Suprapubic skin (tissue), 4 donors: ENCODE data around the gene ACOT7. TPM values are rescaled to one million over a fixed set of nuclear protein-coding genes. Genes with fewer than 3 reads are reported as not detected.

Experiments
- DNase-seq, 2 donors: peaks; one replicate each; pipeline ENCODE4 v3.0.0-alpha.2; 2019; ENCODE audit warnings: low spot score in 2 of 2
- H3K27ac ChIP-seq: fragments of 200-600 bp; sonication (generic); one replicate; pipeline ENCODE4 v1.5.1; 2019
- H3K27me3 ChIP-seq: fragments of 200-600 bp; sonication (generic); one replicate; pipeline ENCODE4 v1.5.1; 2019
- H3K36me3 ChIP-seq: fragments of 200-600 bp; sonication (generic); one replicate; pipeline ENCODE4 v1.5.1; 2019
- H3K4me1 ChIP-seq: fragments of 200-600 bp; sonication (generic); one replicate; pipeline ENCODE4 v1.5.1; 2019
- H3K4me3 ChIP-seq: fragments of 200-600 bp; sonication (generic); one replicate; pipeline ENCODE4 v1.5.1; 2019; ENCODE audit warnings: mild to moderate bottlenecking
- H3K9me3 ChIP-seq: fragments of 200-600 bp; sonication (generic); one replicate; pipeline ENCODE4 v1.5.1; 2019
- CTCF ChIP-seq, 2 donors: fragments of 200-600 bp in 1 of 2; fragments of 450-650 bp in 1 of 2; sonication (generic) in 1 of 2; IDR thresholded peaks; one replicate each; pipeline ENCODE4 v1.5.1; 2016 to 2019; ENCODE audit warnings: antibody characterized with exemption in 2 of 2, mild to moderate bottlenecking in 1 of 2, moderate library complexity in 1 of 2
- EP300 ChIP-seq: sonication (generic); formaldehyde crosslinking; IDR thresholded peaks from one replicate; pipeline ENCODE4 v1.6.1; 2017; ENCODE audit warnings: antibody characterized with exemption
- POLR2A ChIP-seq, 2 donors: fragments of 450-650 bp; IDR thresholded peaks; one replicate each; pipeline ENCODE4 v1.6.1; 2017; ENCODE audit warnings: antibody characterized with exemption in 2 of 2, mild to moderate bottlenecking in 2 of 2, moderate library complexity in 2 of 2
- POLR2AphosphoS5 ChIP-seq, 3 donors: sonication (generic); formaldehyde crosslinking; IDR thresholded peaks; one replicate each; pipeline ENCODE4 v1.6.1; 2017; ENCODE audit warnings: antibody characterized with exemption in 3 of 3
- WGBS: methylation state at CpG from one replicate; pipeline ENCODE4 v1.1.5; 2018; 5-methylcytosine and 5-hydroxymethylcytosine counted together
- total RNA-seq, 4 donors: library from RNA; depleted of rRNA; stranded (reverse); fragments of >200 nt; gene quantifications; one replicate each; pipeline ENCODE4 v1.1.0, GENCODE V29; 2016

The ACOT7 gene
- total RNA-seq, 4 donors from 2014 or later: 8.4 to 40.5 (median 26.7) TPM

- H3K4me1 ChIP-seq: peaks cover 67% of the 10 kb centered on the region
- WGBS: 42% methylated on average over 3 of the region's 3 CpGs
- TF ChIP-seq POLR2AphosphoS5 (IDR thresholded peaks at IDR 0.05) (no peak), POLR2A (IDR thresholded peaks at IDR 0.05) (no peak), CTCF (IDR thresholded peaks at IDR 0.05) (no peak), EP300 (no peak)
Measured at GRCh38 chr1:6352138-6352563, 41.4 kb downstream of the ACOT7 start.

GRCh38 chr1:6351480-6352137 lies 42.0 kb downstream of the ACOT7 start:
- H3K4me1 ChIP-seq: peaks cover 66% of the 10 kb centered on the region

More at GRCh38 chr1:6352138-6352563, 41.4 kb downstream of the ACOT7 start:
- Histone ChIP-seq H3K27me3 (no peaks in the 10 kb centered on the region), H3K36me3 (no peaks in the 10 kb centered on the region), H3K27ac (no peak overlapping the region), H3K4me3 (no peak overlapping the region), H3K9me3 (no peaks in the 10 kb centered on the region)
- DNase-seq: no peak

GRCh38 chr1:6350416-6351088 lies 43.0 kb downstream of the ACOT7 start:
- H3K4me3 ChIP-seq: no peak overlapping the region
- no peak for TF ChIP-seq POLR2A (IDR thresholded peaks at IDR 0.05)
- TF ChIP-seq CTCF (IDR thresholded peaks at IDR 0.05): no peak
- TF ChIP-seq POLR2AphosphoS5 (IDR thresholded peaks at IDR 0.05): no peak
- no peak for TF ChIP-seq EP300
- WGBS: 50% methylated on average over 9 of the region's 15 CpGs
- H3K27ac ChIP-seq: peak overlapping the region; percentile 41
- H3K27me3 ChIP-seq: no peaks in the 10 kb centered on the region
- H3K4me1 ChIP-seq: peaks cover 66% of the 10 kb centered on the region
- no peak for DNase-seq
- H3K9me3 ChIP-seq: no peaks in the 10 kb centered on the region
- no peaks in the 10 kb centered on the region for H3K36me3 ChIP-seq

More at GRCh38 chr1:6351480-6352137, 42.0 kb downstream of the ACOT7 start:
- no peak overlapping the region for H3K4me3 ChIP-seq
- no peak for TF ChIP-seq POLR2AphosphoS5 (IDR thresholded peaks at IDR 0.05)
- no peaks in the 10 kb centered on the region for H3K9me3 ChIP-seq
- no peaks in the 10 kb centered on the region for H3K36me3 ChIP-seq
- DNase-seq: no peak
- WGBS: 63% methylated on average over 12 of the region's 15 CpGs
- no peak overlapping the region for H3K27ac ChIP-seq
- H3K27me3 ChIP-seq: no peaks in the 10 kb centered on the region

- H3K27me3 ChIP-seq: no peaks in the 10 kb centered on the region
- no peak overlapping the region for H3K27ac ChIP-seq
- H3K36me3 ChIP-seq: no peaks in the 10 kb centered on the region
- H3K4me1 ChIP-seq: peaks cover 54% of the 10 kb centered on the region
- WGBS: 90% methylated on average over 17 of the region's 18 CpGs
- no peak overlapping the region for H3K4me3 ChIP-seq
- no peak for DNase-seq
- no peaks in the 10 kb centered on the region for H3K9me3 ChIP-seq
- no peak for TF ChIP-seq CTCF (IDR thresholded peaks at IDR 0.05)
- no peak for TF ChIP-seq POLR2A (IDR thresholded peaks at IDR 0.05)
- TF ChIP-seq POLR2AphosphoS5 (IDR thresholded peaks at IDR 0.05): no peak
- TF ChIP-seq EP300: no peak
Measured at GRCh38 chr1:6349254-6349943, 44.2 kb downstream of the ACOT7 start.

GRCh38 chr1:6348511-6349191 lies 44.9 kb downstream of the ACOT7 start:
- Histone ChIP-seq H3K9me3 (no peaks in the 10 kb centered on the region), H3K27ac (no peak overlapping the region), H3K36me3 (no peaks in the 10 kb centered on the region), H3K4me3 (no peak overlapping the region), H3K27me3 (no peaks in the 10 kb centered on the region), H3K4me1 (peaks cover 51% of the 10 kb centered on the region)
- no peak for DNase-seq
- WGBS: 79% methylated on average over 12 of the region's 13 CpGs
- no peak for TF ChIP-seq CTCF (IDR thresholded peaks at IDR 0.05)
- TF ChIP-seq EP300: no peak
- TF ChIP-seq POLR2A (IDR thresholded peaks at IDR 0.05): no peak
- TF ChIP-seq POLR2AphosphoS5 (IDR thresholded peaks at IDR 0.05): no peak
